ENCODE data around the gene ACVR1.

ACVR1 gene

GRCh38 chr2:157901325-157901724 lies 25.2 kb upstream of the ACVR1 start:
- H3K27ac ChIP-seq = no peak overlapping the region
- TF ChIP-seq ZFX (IDR thresholded peaks at IDR 0.05; ENCODE audit: borderline replicate concordance) (no peak), CTCF (IDR thresholded peaks at IDR 0.05) (no peak)

GRCh38 chr2:157900684-157901083 lies 24.6 kb upstream of the ACVR1 start:
- TF ChIP-seq CTCF (IDR thresholded peaks at IDR 0.05) = no peak
- no peak for TF ChIP-seq ZFX (IDR thresholded peaks at IDR 0.05; ENCODE audit: borderline replicate concordance)
- H3K27ac ChIP-seq = no peak overlapping the region

- H3K27ac ChIP-seq = no peak overlapping the region
- no peak for TF ChIP-seq CTCF (IDR thresholded peaks at IDR 0.05)
- TF ChIP-seq ZFX (IDR thresholded peaks at IDR 0.05; ENCODE audit: borderline replicate concordance) = no peak
These were observed 24.1 kb upstream of the ACVR1 start for GRCh38 chr2:157900203-157900602.

- TF ChIP-seq ZFX (IDR thresholded peaks at IDR 0.05; ENCODE audit: borderline replicate concordance) = no peak
- no peak for TF ChIP-seq CTCF (IDR thresholded peaks at IDR 0.05)
- H3K27ac ChIP-seq = no peak overlapping the region
These were observed 23.2 kb upstream of the ACVR1 start for GRCh38 chr2:157899125-157899839.

- H3K27ac ChIP-seq = no peak overlapping the region
- no peak for TF ChIP-seq CTCF (IDR thresholded peaks at IDR 0.05)
- no peak for TF ChIP-seq ZFX (IDR thresholded peaks at IDR 0.05; ENCODE audit: borderline replicate concordance)
These were observed 22.5 kb upstream of the ACVR1 start for GRCh38 chr2:157898591-157898996.

GRCh38 chr2:157897106-157897971 lies 21.2 kb upstream of the ACVR1 start:
- no peak for TF ChIP-seq CTCF (IDR thresholded peaks at IDR 0.05)
- no peak for TF ChIP-seq ZFX (IDR thresholded peaks at IDR 0.05; ENCODE audit: borderline replicate concordance)
- H3K27ac ChIP-seq = no peak overlapping the region

- H3K27ac ChIP-seq = no peak overlapping the region
- no peak for TF ChIP-seq ZFX (IDR thresholded peaks at IDR 0.05; ENCODE audit: borderline replicate concordance)
- TF ChIP-seq CTCF (IDR thresholded peaks at IDR 0.05) = no peak
These were observed 19.4 kb upstream of the ACVR1 start for GRCh38 chr2:157895531-157895930.

Measured in 22Rv1 (cell line).